NCI-H69 (cell line): Measurements from ENCODE around the gene TSPAN15.
A peak's percentile ranks its signal among the peaks of the same experiment; 100 is the strongest.

Experiments
- DNase-seq: peaks from one replicate; lab custom pipeline; 2025; lab: John Stamatoyannopoulos, UW

TSPAN15 gene

DNA sequence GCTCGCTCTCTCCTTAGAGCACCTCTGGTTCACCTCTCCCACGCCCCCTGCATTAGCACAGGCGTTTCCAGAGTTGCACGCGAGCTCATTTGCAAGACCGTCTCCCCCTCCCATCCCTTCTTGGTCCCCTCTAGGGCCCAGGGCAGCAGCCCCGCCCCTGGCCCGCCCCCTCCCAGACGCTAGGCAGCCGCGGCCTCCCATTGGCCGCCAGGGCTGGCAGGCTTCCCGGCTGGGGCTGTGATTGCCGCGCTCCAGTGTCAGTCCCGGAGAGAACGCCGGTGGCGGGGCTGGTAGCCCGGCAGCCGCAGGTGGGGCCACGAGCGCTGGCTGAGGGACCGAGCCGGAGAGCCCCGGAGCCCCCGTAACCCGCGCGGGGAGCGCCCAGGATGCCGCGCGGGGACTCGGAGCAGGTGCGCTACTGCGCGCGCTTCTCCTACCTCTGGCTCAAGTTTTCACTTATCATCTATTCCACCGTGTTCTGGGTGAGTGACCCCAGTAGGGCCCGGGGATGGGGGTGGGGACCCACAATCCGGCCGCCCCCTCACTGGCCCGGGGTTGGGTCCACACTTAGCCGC is at the start of gene TSPAN15:
TSPAN15 (plus strand) TSS at position 257 of the 575 bp plus-strand sequence; CDS start at position 387, 130 bp downstream.
- DNase-seq, result peak; percentile 92

GRCh38 chr10:69402386-69402785 is 48.9 kb upstream of the TSPAN15 start:
- no peak for DNase-seq

GRCh38 chr10:69403066-69403465 is 48.2 kb upstream of the TSPAN15 start:
- no peak for DNase-seq

GRCh38 chr10:69403519-69403918 is 47.7 kb upstream of the TSPAN15 start:
- DNase-seq, result no peak

DNA sequence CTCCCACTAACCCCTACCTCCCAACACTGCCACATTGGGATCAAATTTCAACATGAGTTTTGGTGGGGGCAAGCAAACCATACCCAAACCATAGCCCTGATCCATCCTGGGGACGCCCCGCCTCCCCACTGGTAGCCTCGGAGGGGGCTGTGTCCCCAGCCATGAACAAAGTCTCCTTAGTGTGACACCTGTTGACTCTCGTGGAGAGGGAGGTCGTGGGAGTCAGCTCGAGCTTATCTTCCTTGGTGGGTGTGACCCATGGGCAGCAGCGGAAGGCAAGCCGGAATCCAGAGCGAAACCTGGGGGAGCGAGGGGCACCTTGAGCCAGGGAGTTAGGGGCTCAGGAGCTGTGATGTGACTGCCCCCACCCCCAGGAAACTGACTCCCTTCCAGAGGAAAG is 46.5 kb upstream of the TSPAN15 start:
- no peak for DNase-seq

- DNase-seq, result no peak
These were observed 46.0 kb upstream of the TSPAN15 start for GRCh38 chr10:69405221-69405620.

GRCh38 chr10:69406302-69406811 is 44.9 kb upstream of the TSPAN15 start:
- peak; percentile 25 for DNase-seq

DNA sequence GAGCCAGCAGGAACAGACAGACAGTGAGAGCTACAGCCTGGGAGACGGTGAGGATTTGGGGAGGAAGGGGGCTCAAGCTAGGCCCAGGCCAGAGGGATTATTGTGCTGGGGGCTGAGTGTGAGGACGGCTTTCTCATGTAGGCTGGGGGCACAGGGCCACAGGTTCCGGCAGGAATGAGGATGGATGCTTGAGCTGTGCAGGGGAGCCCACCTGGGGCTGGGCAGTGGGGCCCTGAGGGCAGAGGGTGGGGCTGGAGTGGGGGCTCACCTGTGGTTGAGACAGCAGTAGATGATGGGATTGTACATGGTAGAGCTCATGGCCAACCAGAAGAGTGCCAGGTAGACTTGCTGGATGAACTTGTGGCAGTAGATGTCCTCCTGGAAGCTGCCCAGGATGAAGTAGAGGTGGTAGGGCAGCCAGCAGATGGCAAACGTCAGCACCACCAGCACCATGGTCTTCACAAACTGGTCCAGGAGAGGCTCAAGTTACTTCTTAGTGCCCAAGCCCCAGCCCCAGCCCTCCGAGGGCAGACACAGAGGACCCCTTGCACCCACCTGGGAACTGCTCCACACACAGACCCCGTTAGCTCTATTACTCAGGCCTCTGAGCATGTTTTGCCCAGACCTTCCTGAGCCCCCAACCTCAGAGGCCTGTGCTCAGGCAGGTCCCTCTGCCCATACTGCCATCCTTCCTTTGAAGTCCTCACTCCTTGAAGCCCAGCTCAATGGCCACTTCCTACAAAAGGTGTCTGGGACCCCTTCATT is 44.3 kb upstream of the TSPAN15 start:
- no peak for DNase-seq

DNA sequence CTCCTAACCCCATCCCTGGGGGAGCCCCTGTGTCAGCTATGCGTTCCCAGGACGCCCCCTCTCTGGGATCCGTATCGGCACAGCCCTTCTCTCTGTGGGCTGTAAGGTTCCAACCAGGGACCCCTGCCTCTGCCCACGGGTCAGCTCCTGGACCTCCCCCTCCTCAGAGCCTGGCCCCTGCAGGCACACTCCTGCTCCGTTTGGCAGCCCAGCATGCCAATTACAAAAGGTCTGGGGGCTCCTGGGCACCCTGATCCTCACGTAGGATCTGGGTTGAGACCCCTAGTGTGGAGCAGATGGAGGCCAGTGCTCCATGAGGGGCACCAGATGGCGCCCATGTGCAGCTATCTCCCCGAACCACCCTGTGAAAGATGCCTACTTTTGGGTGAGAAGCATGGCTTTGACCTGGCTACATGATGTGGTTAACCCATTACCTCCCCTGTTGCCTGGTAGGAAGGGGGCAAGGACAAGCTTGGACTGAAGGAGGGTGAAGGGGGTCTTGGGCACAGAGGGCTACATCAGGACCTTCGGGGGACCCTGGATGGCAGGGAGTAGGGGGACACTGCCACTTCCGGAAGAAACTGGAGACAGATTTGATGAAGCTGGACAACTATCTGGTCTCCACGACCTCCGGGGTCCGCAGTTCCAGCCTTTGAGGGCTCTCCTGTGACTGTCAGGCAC is 43.5 kb upstream of the TSPAN15 start:
- peak; percentile 48 for DNase-seq

DNA sequence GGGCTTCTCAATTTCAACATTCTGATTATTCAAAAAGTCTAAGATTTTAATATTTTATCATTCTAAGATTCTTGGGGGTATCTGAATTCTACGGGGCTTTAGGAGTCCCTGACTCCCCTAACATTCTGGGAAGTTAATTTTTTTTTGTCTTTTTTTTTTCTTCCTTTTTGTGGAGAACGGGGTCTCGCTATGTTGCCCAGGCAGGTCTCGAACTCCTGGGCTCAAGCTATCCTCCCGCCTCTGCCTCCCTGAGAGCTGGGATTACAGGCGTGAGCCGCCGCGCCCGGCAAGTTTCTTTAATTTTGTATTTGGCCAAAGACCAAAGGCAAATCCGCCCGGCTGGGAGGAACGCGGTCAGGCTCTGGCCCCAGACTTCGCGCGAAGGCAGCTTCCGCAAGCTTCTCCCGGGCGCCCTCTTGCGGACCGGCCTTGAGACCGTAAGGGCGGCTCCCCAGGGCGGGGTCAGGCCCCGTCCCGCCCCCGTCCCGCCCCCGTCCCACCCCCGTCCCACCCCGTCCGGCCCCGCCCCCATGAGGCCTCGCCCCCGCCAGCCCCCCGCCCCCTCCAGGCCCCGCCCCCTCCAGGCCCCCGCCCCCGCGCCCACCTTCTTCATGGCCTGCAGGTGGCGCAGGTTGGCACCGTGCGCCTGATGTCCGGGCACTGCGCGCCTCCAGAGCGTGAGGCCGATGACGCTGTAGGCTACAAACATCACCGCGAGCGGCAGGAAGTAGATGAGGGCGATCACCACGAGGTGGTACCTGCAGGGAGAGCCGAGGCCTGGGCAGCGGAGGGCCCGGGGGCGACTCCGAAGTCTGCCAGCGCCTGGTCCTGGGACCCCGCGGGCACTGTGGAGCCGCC is 42.7 kb upstream of the TSPAN15 start:
- DNase-seq, result peak; percentile 94

- no peak for DNase-seq
These were observed 42.1 kb upstream of the TSPAN15 start for GRCh38 chr10:69409176-69409495.

DNA sequence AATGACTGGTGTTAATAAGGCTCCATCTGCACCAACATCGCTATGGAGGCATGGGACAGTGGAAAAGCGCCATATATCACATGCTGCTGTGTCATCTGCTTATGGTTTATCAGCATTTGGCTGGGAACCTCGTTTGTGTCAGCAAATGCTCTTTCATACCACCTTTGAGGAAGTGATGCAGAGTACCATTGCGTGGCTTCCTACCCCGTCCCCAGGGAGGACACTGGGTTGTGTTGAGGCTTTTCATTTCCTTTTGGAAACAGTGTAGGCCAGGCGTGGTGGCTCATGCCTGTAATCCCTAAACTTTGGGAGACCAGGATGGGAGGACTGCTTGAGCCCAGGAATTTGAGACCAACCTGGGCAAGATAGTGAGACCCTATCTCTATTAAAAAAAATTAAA is 41.3 kb upstream of the TSPAN15 start:
- no peak for DNase-seq

DNA sequence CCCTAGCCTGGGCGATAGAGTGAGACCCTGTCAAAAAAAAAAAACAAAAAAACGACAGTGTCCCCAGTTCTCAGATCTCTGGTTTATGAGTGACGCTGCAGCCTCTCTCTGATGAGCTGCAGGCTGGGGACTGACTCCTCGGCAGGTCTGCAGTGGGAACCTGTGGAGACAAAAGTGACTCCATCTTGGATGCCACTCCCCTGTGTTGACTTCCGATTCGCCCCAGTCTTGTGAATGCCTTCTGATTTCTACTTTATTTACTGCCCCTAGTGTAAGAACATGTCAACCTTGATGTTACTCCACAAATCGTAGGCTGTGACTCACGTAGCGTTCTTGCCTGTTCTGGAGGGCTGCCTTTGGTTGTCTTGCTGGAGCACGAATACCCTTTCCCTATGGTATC is 40.8 kb upstream of the TSPAN15 start:
- no peak for DNase-seq

DNA sequence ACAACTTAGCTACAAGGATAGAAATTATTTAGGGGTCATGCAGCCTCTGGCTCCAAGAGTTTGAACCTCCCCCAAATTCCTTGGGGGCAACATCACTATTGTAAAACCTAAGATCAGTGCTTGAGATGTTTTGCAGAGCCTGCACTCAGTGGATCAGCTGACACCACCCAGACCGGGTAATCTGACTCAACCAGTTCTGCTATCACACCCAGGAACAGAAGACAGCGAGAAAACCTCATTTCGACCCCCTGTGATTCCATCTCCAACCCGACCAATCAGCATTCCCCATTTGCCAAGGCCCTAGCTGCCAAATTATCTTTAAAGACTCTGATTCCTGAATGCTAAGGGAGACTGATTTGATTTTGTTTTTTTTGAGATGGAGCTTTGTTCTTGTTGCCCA is 39.8 kb upstream of the TSPAN15 start:
- no peak for DNase-seq

- DNase-seq, result no peak
These were observed 39.0 kb upstream of the TSPAN15 start for GRCh38 chr10:69412232-69412790.

- DNase-seq, result peak; percentile 81
These were observed 37.9 kb upstream of the TSPAN15 start for GRCh38 chr10:69413221-69413865.

DNA sequence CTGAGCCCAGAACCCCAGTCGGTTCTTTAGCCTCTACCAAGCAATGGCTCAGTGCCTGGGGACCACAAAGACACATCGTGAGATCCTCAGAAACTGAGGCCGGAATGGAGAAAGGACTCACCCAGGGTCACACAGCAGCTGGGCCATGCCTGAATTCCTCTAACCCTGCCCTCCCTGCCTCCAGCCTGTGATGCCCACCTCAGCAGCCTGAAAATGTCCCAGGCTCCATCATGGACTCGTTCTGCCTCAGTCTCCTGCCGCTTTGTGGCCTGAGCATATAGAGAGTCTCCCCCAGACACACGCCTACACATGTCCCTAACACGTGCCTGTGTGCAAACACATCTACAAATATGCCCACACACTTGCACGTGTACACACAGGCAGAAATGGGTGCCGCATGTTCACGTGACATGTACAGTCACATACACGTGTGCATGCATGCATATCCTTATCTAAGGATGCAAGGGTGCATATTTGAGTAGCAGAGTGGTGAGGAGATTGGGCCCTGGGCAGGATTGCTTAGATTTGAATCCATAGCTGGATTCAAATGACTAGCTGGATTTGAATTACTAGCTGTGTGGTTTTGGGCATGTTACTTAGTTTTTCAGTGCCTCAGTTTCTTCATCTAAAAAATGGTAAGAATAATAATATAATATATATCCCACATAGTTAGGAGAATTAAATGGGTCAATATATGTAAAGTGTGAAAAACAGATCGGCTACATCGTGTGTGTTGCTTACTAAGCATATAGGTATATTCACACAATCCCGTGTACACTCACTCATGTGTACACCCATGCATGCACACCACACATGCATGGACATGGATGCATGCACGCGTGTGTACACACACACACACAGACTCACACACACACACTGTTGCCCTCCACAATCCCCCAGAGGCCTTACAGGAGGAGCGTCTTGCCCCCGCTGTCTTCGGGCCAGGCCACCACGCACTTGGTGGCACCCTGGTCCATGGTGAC is 36.9 kb upstream of the TSPAN15 start:
- no peak for DNase-seq

- peak; percentile 13 for DNase-seq
These were observed 36.2 kb upstream of the TSPAN15 start for GRCh38 chr10:69415049-69415448.

DNA sequence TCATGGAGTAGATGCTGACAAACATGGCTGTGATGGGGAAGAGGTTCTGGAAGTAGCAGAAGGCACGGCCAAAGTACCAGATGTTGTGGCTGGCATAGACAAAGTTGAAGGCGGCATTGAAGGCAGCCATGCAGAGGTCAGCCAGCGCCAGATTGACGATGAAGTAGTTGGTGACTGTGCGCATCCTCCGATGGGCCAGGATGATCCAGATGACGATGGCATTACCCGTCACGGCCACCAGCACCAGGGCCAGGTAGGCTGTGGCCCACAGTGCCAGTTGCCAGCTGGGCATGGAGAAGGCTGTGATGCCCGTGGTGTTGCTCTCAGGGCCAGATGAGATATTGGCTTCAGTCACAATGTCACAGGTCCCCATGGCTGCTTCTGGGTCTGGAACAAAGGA is 35.3 kb upstream of the TSPAN15 start:
- no peak for DNase-seq

GRCh38 chr10:69416695-69417094 is 34.6 kb upstream of the TSPAN15 start, which contains the start of gene TACR2:
Gene TACR2 (minus strand): TSS chr10:69416918. CDS start chr10:69416323, 595 bp downstream.
- peak; percentile 8 for DNase-seq
